CD4-positive, alpha-beta T cell treated with Interleukin-4 for 1 hour (primary cell): Measurements from ENCODE around the gene ACR.
"Not testable (repeated sequence)": the region's sequence is repeated elsewhere in the genome, so short reads cannot be mapped to it uniquely, and the experiment has no call there.

Experiments
- DNase-seq, 2 donors: peaks; one replicate each; pipeline ENCODE4 v3.0.0-alpha.2; 2020 to 2022

Gene ACR

DNA sequence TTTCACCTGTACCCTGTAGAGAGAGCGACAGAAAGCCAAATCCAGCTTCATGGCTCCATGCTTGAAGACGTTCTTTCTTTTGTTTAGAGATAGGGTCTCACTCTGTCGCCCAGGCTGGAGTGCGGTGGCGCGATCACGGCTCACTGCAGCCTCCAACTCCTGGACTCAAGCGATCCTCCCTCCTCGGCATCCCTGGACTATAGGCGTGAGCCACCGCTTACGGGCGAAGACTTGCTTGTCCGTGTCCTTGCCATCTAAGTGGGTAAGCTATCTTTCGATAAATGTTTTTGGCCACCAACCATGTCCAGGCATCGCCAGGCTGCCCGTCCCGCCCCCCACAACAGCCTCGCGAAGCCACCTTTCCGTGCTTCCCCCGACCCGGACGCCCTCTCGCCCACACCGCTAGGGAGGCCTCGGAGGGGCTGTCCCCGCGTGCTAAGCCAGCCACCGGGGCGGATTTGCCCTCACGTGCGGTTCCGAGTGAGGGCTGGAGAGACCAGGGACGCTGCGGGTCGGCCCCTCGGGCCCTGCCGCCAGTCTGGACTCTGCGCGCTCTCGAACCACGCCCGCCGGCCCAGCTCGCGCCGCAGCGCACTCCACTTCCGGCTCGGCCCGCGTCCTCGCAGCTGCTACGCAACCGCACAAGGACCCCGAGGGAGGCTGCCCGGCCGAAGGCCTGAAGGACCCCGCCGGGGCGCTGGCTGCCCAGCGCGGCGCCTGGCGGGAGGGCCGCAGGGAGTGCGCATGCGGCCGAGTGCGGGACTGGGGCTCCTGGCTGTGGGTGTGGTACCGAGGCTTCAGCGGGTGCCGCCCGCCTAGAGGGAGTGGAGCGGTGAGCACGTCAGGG lies 45.3 kb downstream of the ACR start, which contains the start of gene RABL2B:
TSS of gene RABL2B (minus strand) at position 604 of the 847 bp plus-strand sequence. CDS start 1,342 bp downstream, outside the sequence.
- DNase-seq: peak; percentile 90 to 92

GRCh38 chr22:50783880-50784276 lies 45.9 kb downstream of the ACR start:
- DNase-seq: peak; percentile 39 to 62

GRCh38 chr22:50785289-50785688 lies 47.3 kb downstream of the ACR start:
- DNase-seq: not testable (repeated sequence)

- DNase-seq: not testable (repeated sequence)
Measured at GRCh38 chr22:50786936-50787335, 48.9 kb downstream of the ACR start.
